ENCODE data around the gene PRDX3. TPM values are rescaled to one million over a fixed set of nuclear protein-coding genes. Genes with fewer than 3 reads are reported as not detected.

The PRDX3 gene
- total and polyA plus RNA-seq, 4 donors, result 176 to 307 (median 258) TPM

DNA sequence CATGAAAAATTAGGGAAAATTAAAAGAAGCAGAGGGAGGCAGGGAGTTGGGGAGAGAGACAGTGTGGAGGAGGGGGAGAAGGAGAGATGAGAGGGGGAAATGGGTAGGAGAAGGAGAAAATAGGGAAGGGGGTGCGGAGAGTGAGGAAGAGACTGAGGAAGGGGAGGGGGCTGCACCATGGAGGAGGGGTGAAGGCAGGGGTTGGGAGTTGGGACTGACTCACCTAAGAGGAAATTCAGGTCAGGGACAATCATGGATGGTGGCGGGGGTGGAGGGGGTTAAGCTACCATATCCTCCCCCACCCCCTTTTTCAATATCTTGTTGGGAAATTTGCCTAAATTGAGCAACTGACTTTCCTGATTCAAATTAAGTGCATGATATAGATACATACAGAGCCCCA, 36.8 kb upstream of the PRDX3 start:
- DNase-seq (ENCODE audit: low spot score), result no peak
- TF ChIP-seq FOXA2 (IDR thresholded peaks at IDR 0.05) (no peak), GABPA (IDR thresholded peaks at IDR 0.05 in 1 of 2, conservative IDR thresholded peaks at IDR 0.05 in 1 of 2) (no peak)
- no peaks in the 10 kb centered on the region for H3K27me3 ChIP-seq (ENCODE audit: control insufficient read depth in 4 of 4, insufficient read depth in 4 of 4, low read length in 3 of 4)
- H3K4me1 ChIP-seq (ENCODE audit: control insufficient read depth in 4 of 4, insufficient read depth in 4 of 4, low read length in 3 of 4), result peaks cover 0 to 15% (median 8%) of the 10 kb centered on the region in 4 donors
- H3K9ac ChIP-seq (ENCODE audit: low read depth in 1 of 2, low read length in 2 of 2), result no peak overlapping the region
- no peaks in the 10 kb centered on the region for H3K9me3 ChIP-seq (ENCODE audit: control insufficient read depth in 4 of 4, low read length in 3 of 4)
- WGBS, result 88% methylated on average over 2 of the region's 2 CpGs
- H3K4me3 ChIP-seq (ENCODE audit: low read depth in 1 of 3, low read length in 3 of 3), result no peak overlapping the region
- H3K27ac ChIP-seq (ENCODE audit: low read depth in 1 of 2, low read length in 2 of 2), result no peak overlapping the region
- H3K36me3 ChIP-seq (ENCODE audit: control insufficient read depth in 4 of 4, insufficient read depth in 3 of 4, low read depth in 1 of 4, low read length in 3 of 4), result peaks cover 0 to 2% (median 0%) of the 10 kb centered on the region in 4 donors

DNA sequence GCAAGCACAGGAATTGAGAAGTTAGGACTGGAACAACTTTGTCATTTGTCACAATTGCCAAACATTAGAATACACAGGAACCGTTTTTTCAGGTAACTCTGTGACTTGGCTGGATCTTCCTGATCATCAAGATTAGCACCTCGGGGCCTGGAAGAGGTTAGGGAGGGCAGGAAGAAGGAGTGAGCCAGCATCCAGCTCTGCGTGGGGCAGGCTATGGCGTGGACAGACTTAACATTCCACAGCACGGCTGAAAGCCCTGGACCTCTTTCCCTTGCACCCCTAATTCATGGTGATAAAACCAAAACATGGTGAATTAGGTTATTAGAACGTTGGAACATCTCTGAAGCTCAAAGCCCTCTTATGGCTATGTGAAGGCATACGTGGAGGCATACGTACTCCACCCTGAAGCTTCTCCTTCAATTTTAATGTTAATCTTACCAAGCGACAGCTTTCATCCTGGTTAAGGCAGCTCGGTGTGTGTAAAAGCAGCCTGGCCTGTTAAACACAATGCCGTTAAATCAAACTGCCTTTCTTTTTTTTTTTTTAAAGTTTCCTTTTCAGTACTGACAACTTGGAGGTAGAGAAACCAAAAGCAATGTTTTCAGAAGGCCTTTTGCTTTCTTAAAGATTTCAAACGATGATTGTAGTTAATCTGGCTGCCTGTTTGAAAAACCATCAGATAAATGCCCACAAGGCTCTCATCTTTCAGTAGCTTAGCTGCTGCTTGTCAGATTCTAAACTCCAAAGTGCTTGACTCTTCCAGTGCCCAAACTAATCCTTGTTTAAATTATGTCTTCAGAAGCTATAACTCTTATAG, 33.2 kb upstream of the PRDX3 start:
- Histone ChIP-seq H3K9me3 (ENCODE audit: control insufficient read depth in 4 of 4, low read length in 3 of 4) (no peaks in the 10 kb centered on the region), H3K9ac (ENCODE audit: low read depth in 1 of 2, low read length in 2 of 2) (peak overlapping the region in 1 of 2 donors; percentile 73), H3K36me3 (ENCODE audit: control insufficient read depth in 4 of 4, insufficient read depth in 3 of 4, low read depth in 1 of 4, low read length in 3 of 4) (peaks cover 0 to 2% (median 0%) of the 10 kb centered on the region in 4 donors), H3K4me1 (ENCODE audit: control insufficient read depth in 4 of 4, insufficient read depth in 4 of 4, low read length in 3 of 4) (peaks cover 0 to 22% (median 16%) of the 10 kb centered on the region in 4 donors), H3K4me3 (ENCODE audit: low read depth in 1 of 3, low read length in 3 of 3) (no peak overlapping the region), H3K27ac (ENCODE audit: low read depth in 1 of 2, low read length in 2 of 2) (peak overlapping the region; percentile 3 to 27), H3K27me3 (ENCODE audit: control insufficient read depth in 4 of 4, insufficient read depth in 4 of 4, low read length in 3 of 4) (no peaks in the 10 kb centered on the region)
- DNase-seq (ENCODE audit: low spot score), result no peak
- WGBS, result 59% methylated on average over 12 of the region's 12 CpGs
- TF ChIP-seq NR2F2 (IDR thresholded peaks at IDR 0.05) (no peak), RAD21 (IDR thresholded peaks at IDR 0.05) (no peak), FOXA2 (IDR thresholded peaks at IDR 0.05) (no peak), HNF4A (conservative IDR thresholded peaks at IDR 0.05) (no peak), MAX (IDR thresholded peaks at IDR 0.05) (no peak), ZBTB33 (IDR thresholded peaks at IDR 0.05) (no peak), GABPA (IDR thresholded peaks at IDR 0.05 in 1 of 2, conservative IDR thresholded peaks at IDR 0.05 in 1 of 2) (no peak), HNF4G (IDR thresholded peaks at IDR 0.05) (no peak), RXRA (IDR thresholded peaks at IDR 0.05) (no peak), SP1 (IDR thresholded peaks at IDR 0.05) (no peak), TAF1 (conservative IDR thresholded peaks at IDR 0.05) (no peak), JUND (IDR thresholded peaks at IDR 0.05) (no peak)

GRCh38 chr10:119211176-119211575, 32.6 kb upstream of the PRDX3 start:
- Histone ChIP-seq H3K4me1 (ENCODE audit: control insufficient read depth in 4 of 4, insufficient read depth in 4 of 4, low read length in 3 of 4) (peaks cover 0 to 25% (median 19%) of the 10 kb centered on the region in 4 donors), H3K9ac (ENCODE audit: low read depth in 1 of 2, low read length in 2 of 2) (peak overlapping the region in 1 of 2 donors; percentile 29), H3K27me3 (ENCODE audit: control insufficient read depth in 4 of 4, insufficient read depth in 4 of 4, low read length in 3 of 4) (no peaks in the 10 kb centered on the region), H3K27ac (ENCODE audit: low read depth in 1 of 2, low read length in 2 of 2) (peak overlapping the region in 1 of 2 donors; percentile 27), H3K9me3 (ENCODE audit: control insufficient read depth in 4 of 4, low read length in 3 of 4) (no peaks in the 10 kb centered on the region), H3K36me3 (ENCODE audit: control insufficient read depth in 4 of 4, insufficient read depth in 3 of 4, low read depth in 1 of 4, low read length in 3 of 4) (peaks cover 0 to 2% (median 0%) of the 10 kb centered on the region in 4 donors), H3K4me3 (ENCODE audit: low read depth in 1 of 3, low read length in 3 of 3) (no peak overlapping the region)
- 78% methylated on average over 3 of the region's 3 CpGs for WGBS
- DNase-seq (ENCODE audit: low spot score), result no peak
- TF ChIP-seq ZBTB33 (IDR thresholded peaks at IDR 0.05) (no peak), YY1 (IDR thresholded peaks at IDR 0.05) (no peak), FOXA2 (IDR thresholded peaks at IDR 0.05) (no peak), RXRA (IDR thresholded peaks at IDR 0.05) (no peak), EGR1 (IDR thresholded peaks at IDR 0.05; ENCODE audit: low read depth in 2 of 2) (no peak), NR2F2 (IDR thresholded peaks at IDR 0.05) (no peak), MAX (IDR thresholded peaks at IDR 0.05) (no peak), TAF1 (conservative IDR thresholded peaks at IDR 0.05) (no peak), SP1 (IDR thresholded peaks at IDR 0.05) (no peak), HNF4A (conservative IDR thresholded peaks at IDR 0.05) (no peak), JUND (IDR thresholded peaks at IDR 0.05) (no peak), HNF4G (IDR thresholded peaks at IDR 0.05) (no peak), RAD21 (IDR thresholded peaks at IDR 0.05) (no peak)
- TF ChIP-seq, protein P1, sequence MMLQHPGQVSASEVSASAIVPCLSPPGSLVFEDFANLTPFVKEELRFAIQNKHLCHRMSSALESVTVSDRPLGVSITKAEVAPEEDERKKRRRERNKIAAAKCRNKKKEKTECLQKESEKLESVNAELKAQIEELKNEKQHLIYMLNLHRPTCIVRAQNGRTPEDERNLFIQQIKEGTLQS (IDR thresholded peaks at IDR 0.05), result no peak
- TF ChIP-seq, protein P2, sequence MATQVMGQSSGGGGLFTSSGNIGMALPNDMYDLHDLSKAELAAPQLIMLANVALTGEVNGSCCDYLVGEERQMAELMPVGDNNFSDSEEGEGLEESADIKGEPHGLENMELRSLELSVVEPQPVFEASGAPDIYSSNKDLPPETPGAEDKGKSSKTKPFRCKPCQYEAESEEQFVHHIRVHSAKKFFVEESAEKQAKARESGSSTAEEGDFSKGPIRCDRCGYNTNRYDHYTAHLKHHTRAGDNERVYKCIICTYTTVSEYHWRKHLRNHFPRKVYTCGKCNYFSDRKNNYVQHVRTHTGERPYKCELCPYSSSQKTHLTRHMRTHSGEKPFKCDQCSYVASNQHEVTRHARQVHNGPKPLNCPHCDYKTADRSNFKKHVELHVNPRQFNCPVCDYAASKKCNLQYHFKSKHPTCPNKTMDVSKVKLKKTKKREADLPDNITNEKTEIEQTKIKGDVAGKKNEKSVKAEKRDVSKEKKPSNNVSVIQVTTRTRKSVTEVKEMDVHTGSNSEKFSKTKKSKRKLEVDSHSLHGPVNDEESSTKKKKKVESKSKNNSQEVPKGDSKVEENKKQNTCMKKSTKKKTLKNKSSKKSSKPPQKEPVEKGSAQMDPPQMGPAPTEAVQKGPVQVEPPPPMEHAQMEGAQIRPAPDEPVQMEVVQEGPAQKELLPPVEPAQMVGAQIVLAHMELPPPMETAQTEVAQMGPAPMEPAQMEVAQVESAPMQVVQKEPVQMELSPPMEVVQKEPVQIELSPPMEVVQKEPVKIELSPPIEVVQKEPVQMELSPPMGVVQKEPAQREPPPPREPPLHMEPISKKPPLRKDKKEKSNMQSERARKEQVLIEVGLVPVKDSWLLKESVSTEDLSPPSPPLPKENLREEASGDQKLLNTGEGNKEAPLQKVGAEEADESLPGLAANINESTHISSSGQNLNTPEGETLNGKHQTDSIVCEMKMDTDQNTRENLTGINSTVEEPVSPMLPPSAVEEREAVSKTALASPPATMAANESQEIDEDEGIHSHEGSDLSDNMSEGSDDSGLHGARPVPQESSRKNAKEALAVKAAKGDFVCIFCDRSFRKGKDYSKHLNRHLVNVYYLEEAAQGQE (IDR thresholded peaks at IDR 0.05), result no peak
